ENCODE results near the gene PLEKHO2. TPM values are rescaled to one million over a fixed set of nuclear protein-coding genes. Genes with fewer than 3 reads are reported as not detected.

PLEKHO2 gene
- total and polyA plus RNA-seq, 2 donors (not counting 3 experiments of a cell fraction or from before 2014, with no cell fraction given): 21.9 to 24.9 TPM

DNA sequence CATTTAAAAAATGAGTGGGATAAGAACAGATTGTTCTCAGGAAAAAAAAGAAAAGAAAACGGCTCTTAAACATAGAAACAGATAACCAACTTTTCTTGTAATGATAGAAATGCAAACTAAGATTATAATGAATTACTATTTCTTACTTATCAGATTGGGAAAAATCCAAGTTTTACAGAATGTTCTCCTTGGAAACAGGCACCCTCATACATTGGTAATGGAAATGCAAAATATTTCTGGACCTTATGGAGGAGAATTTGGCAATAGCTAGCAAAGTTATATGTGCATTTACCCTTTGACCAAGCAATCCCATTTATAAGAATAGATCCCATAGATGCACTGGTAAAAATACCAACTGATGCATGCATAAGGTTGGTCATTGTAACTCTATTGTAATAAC is 66.3 kb downstream of the PLEKHO2 start:
- ChIA-PET POLR2A (no interaction called here), CTCF (interaction anchor here (0.6 kb wide), 1 partner anchor 161 kb away, joined by 3 read pairs; no protein-coding TSS in a partner anchor)
- FAIRE-seq: no peak
- Histone ChIP-seq H3K9me3 (replicated peaks; ENCODE audit: control insufficient read depth, insufficient read depth, low read length) (no peaks in the 10 kb centered on the region), H4K20me1 (replicated peaks; ENCODE audit: control insufficient read depth, extremely low read depth, insufficient read depth, low read length) (no peaks in the 10 kb centered on the region), H3K27me3 (ENCODE audit: control insufficient read depth in 2 of 2, insufficient read depth in 2 of 2, low read length in 2 of 2) (no peaks in the 10 kb centered on the region), H3K79me2 (ENCODE audit: control insufficient read depth, insufficient read depth, low read length) (no peaks in the 10 kb centered on the region), H2AFZ (ENCODE audit: low read depth, low read length) (no peak overlapping the region), H3K4me2 (ENCODE audit: insufficient read depth, low read length) (no peak overlapping the region), H3K4me1 (ENCODE audit: control insufficient read depth, extremely low read depth, insufficient read depth, low read length) (peaks cover 15% of the 10 kb centered on the region), H3K27ac (ENCODE audit: insufficient read depth, low read depth, low read length) (no peak overlapping the region), H3K9me1 (replicated peaks; ENCODE audit: control insufficient read depth, extremely low read depth, insufficient read depth, low read length) (no peaks in the 10 kb centered on the region), H3K36me3 (ENCODE audit: control insufficient read depth in 2 of 2, extremely low read depth in 1 of 2, insufficient read depth in 2 of 2, low read length in 2 of 2) (no peaks in the 10 kb centered on the region), H3K9ac (replicated peaks; ENCODE audit: extremely low read depth, insufficient read depth, low read length) (no peak overlapping the region), H3K4me3 (replicated peaks in 1 of 3; ENCODE audit: insufficient read depth in 1 of 3, low read depth in 1 of 3, low read length in 3 of 3) (no peak overlapping the region)
- dilution Hi-C loops (cut with MboI; ENCODE audit: extremely low pct_ligation_motif_present, low sequenced_read_pairs): no loop called here
- intact Hi-C loops (cut with micrococcal nuclease): no loop called here
- no peak for TF ChIP-seq MYC (IDR thresholded peaks at IDR 0.05; ENCODE audit: low read depth, low read length)
- TF ChIP-seq FOS (IDR thresholded peaks at IDR 0.05; ENCODE audit: borderline replicate concordance, insufficient read depth, low read length): no peak
- TF ChIP-seq MAX (IDR thresholded peaks at IDR 0.05; ENCODE audit: insufficient read depth, insufficient read length): no peak
- TF ChIP-seq, protein P1, sequence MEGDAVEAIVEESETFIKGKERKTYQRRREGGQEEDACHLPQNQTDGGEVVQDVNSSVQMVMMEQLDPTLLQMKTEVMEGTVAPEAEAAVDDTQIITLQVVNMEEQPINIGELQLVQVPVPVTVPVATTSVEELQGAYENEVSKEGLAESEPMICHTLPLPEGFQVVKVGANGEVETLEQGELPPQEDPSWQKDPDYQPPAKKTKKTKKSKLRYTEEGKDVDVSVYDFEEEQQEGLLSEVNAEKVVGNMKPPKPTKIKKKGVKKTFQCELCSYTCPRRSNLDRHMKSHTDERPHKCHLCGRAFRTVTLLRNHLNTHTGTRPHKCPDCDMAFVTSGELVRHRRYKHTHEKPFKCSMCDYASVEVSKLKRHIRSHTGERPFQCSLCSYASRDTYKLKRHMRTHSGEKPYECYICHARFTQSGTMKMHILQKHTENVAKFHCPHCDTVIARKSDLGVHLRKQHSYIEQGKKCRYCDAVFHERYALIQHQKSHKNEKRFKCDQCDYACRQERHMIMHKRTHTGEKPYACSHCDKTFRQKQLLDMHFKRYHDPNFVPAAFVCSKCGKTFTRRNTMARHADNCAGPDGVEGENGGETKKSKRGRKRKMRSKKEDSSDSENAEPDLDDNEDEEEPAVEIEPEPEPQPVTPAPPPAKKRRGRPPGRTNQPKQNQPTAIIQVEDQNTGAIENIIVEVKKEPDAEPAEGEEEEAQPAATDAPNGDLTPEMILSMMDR (IDR thresholded peaks at IDR 0.05; ENCODE audit: extremely low read depth in 1 of 2, insufficient read depth in 1 of 2, low read depth in 1 of 2, low read length in 2 of 2): no peak
- no peak for TF ChIP-seq POLR2AphosphoS5 (IDR thresholded peaks at IDR 0.05; ENCODE audit: insufficient read depth, low read depth, low read length)
- no peak for TF ChIP-seq JUN (IDR thresholded peaks at IDR 0.05; ENCODE audit: borderline replicate concordance, insufficient read depth, insufficient read length, low read depth)
- TF ChIP-seq POLR2A (IDR thresholded peaks at IDR 0.05; ENCODE audit: low read depth, low read length): no peak
- TF ChIP-seq GATA2 (IDR thresholded peaks at IDR 0.05; ENCODE audit: insufficient read depth, insufficient read length, low read depth, low read length): no peak
- no peak for TF ChIP-seq EZH2 (IDR thresholded peaks at IDR 0.05; ENCODE audit: borderline replicate concordance, low read depth, low read length, severe bottlenecking)
- no TSS peak for BruUV-seq (replicated peaks)
- DNase-seq (ENCODE audit: low read depth, low spot score): no peak
